Measurements from ENCODE around the gene MAGI2. TPM values are rescaled to one million over a fixed set of nuclear protein-coding genes. Genes with fewer than 3 reads are reported as not detected.

MAGI2 gene
- total and polyA plus RNA-seq, 2 of the 13 experiments (the other 11 are each of a cell fraction or from before 2014, with no cell fraction given) = 1.5 to 3.8 TPM

- no peak for TF ChIP-seq STAG1 (CRISPR knock-in tag; IDR thresholded peaks at IDR 0.05)
- TF ChIP-seq MBD4 (IDR thresholded peaks at IDR 0.05; ENCODE audit: borderline replicate concordance, low read length) = no peak
- TF ChIP-seq NFRKB (IDR thresholded peaks at IDR 0.05) = no peak
- no peak for TF ChIP-seq KMT2B (CRISPR knock-in tag; IDR thresholded peaks at IDR 0.05)
Observed at GRCh38 chr7:79403879-79404278, 49.6 kb downstream of the MAGI2 start (continued).

- no peaks in the 10 kb centered on the region for H3K27me3 ChIP-seq (ENCODE audit: control insufficient read depth in 1 of 2, insufficient read depth in 2 of 2, low read length in 2 of 2)
- no peak overlapping the region for H3K27ac ChIP-seq (ENCODE audit: extremely low read length, insufficient read depth, low read length)
- H3K9ac ChIP-seq (ENCODE audit: insufficient read depth, low read depth, low read length) = no peak overlapping the region
- no TSS peak for BruUV-seq (replicated peaks)
- ATAC-seq = no peak
- POLR2A ChIA-PET = no interaction called here
- intact Hi-C loops (cut with micrococcal nuclease; ENCODE audit: unreplicated experiment) = no loop called here
- no peak for FAIRE-seq
- in situ Hi-C loops (cut with HindIII; ENCODE audit: extremely low pct_ligation_motif_present, low pct_unique_long_range_greater_than_20kb) = no loop called here
- H3K9me3 ChIP-seq (ENCODE audit: low read length) = no peaks in the 10 kb centered on the region
- no peaks in the 10 kb centered on the region for H3K79me2 ChIP-seq (ENCODE audit: insufficient read depth, low read length)
- CTCF ChIA-PET (ENCODE audit: low intra/inter-chr PET ratio, low total read pairs) = no interaction called here
- no peaks in the 10 kb centered on the region for H3K36me3 ChIP-seq (replicated peaks in 1 of 2; ENCODE audit: control insufficient read depth in 1 of 2, insufficient read depth in 2 of 2, low read length in 2 of 2)
- no peak overlapping the region for H2AFZ ChIP-seq (ENCODE audit: low read length)
- peaks cover 35% of the 10 kb centered on the region for H3K4me1 ChIP-seq (ENCODE audit: insufficient read depth, low read length)
- no peak for DNase-seq (ENCODE audit: low spot score)
- H4K20me1 ChIP-seq (ENCODE audit: insufficient read depth, low read length) = no peaks in the 10 kb centered on the region
- no peak overlapping the region for H3K4me2 ChIP-seq (ENCODE audit: low read depth, low read length)
- 84% methylated on average over 2 of the region's 2 CpGs for WGBS (ENCODE audit: low lambda C conversion rate)
- H3K4me3 ChIP-seq (replicated peaks in 1 of 3; ENCODE audit: insufficient read depth in 1 of 3, low read depth in 2 of 3, low read length in 3 of 3) = no peak overlapping the region
- TF ChIP-seq AHR (CRISPR knock-in tag; IDR thresholded peaks at IDR 0.05) = no peak
- TF ChIP-seq PRDM10 (CRISPR knock-in tag; IDR thresholded peaks at IDR 0.05; ENCODE audit: low read depth) = no peak
- TF ChIP-seq ZNF354B (CRISPR knock-in tag; IDR thresholded peaks at IDR 0.05) = no peak
- TF ChIP-seq ZNF7 (CRISPR knock-in tag; IDR thresholded peaks at IDR 0.05) = no peak
- TF ChIP-seq ZNF614 (CRISPR knock-in tag; IDR thresholded peaks at IDR 0.05; ENCODE audit: borderline replicate concordance) = no peak
- TF ChIP-seq KMT2A (CRISPR knock-in tag; IDR thresholded peaks at IDR 0.05) = no peak
- TF ChIP-seq SMC3 (IDR thresholded peaks at IDR 0.05; ENCODE audit: low read length) = no peak
- TF ChIP-seq, protein P1, sequence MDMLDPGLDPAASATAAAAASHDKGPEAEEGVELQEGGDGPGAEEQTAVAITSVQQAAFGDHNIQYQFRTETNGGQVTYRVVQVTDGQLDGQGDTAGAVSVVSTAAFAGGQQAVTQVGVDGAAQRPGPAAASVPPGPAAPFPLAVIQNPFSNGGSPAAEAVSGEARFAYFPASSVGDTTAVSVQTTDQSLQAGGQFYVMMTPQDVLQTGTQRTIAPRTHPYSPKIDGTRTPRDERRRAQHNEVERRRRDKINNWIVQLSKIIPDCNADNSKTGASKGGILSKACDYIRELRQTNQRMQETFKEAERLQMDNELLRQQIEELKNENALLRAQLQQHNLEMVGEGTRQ (IDR thresholded peaks at IDR 0.05; ENCODE audit: low read depth, low read length) = no peak
- TF ChIP-seq, protein P1 (CRISPR knock-in tag; IDR thresholded peaks at IDR 0.05; ENCODE audit: borderline replicate concordance) = no peak
- no peak for TF ChIP-seq ZKSCAN5 (CRISPR knock-in tag; IDR thresholded peaks at IDR 0.05)
- TF ChIP-seq BRF2 (CRISPR knock-in tag; IDR thresholded peaks at IDR 0.05) = no peak
- no peak for TF ChIP-seq ZNF768 (CRISPR knock-in tag; IDR thresholded peaks at IDR 0.05)
- TF ChIP-seq, protein P2, sequence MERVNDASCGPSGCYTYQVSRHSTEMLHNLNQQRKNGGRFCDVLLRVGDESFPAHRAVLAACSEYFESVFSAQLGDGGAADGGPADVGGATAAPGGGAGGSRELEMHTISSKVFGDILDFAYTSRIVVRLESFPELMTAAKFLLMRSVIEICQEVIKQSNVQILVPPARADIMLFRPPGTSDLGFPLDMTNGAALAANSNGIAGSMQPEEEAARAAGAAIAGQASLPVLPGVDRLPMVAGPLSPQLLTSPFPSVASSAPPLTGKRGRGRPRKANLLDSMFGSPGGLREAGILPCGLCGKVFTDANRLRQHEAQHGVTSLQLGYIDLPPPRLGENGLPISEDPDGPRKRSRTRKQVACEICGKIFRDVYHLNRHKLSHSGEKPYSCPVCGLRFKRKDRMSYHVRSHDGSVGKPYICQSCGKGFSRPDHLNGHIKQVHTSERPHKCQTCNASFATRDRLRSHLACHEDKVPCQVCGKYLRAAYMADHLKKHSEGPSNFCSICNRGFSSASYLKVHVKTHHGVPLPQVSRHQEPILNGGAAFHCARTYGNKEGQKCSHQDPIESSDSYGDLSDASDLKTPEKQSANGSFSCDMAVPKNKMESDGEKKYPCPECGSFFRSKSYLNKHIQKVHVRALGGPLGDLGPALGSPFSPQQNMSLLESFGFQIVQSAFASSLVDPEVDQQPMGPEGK (CRISPR knock-in tag; IDR thresholded peaks at IDR 0.05) = no peak
- no peak for TF ChIP-seq RORA (CRISPR knock-in tag; IDR thresholded peaks at IDR 0.05)
Observed at GRCh38 chr7:79403451-79403850, 50.0 kb downstream of the MAGI2 start.
